HCT116 (cell line): Measurements from ENCODE around the gene TMEM178B. TPM values are rescaled to one million over a fixed set of nuclear protein-coding genes. Genes with fewer than 3 reads are reported as not detected.

ENCODE experiments used
- ATAC-seq: fragments of 200-7000 bp; cut with Tn5 transposase; 2 replicates; pipeline ENCODE4 v1.9.1; 2020; ENCODE audit warnings: mild to moderate bottlenecking, moderate library complexity
- BruUV-seq: library from RNA; stranded (reverse); fragments of 400-500 nt; replicated peaks from 2 replicates; lab custom pipeline; 2021; lab: Mats Ljungman, UMichigan
- CTCF ChIA-PET: fragments of 300-600 bp; sonication (Branson Sonifier 250); formaldehyde crosslinking; loops from one replicate; lab custom pipeline; 2021; ENCODE audit warnings: antibody characterized with exemption; lab: Charles Lee
- POLR2A ChIA-PET: fragments of 300-600, 350-600 bp; sonication (Branson Sonifier 250); formaldehyde crosslinking; loops from one replicate; lab custom pipeline; 2021; ENCODE audit warnings: antibody characterized with exemption; lab: Charles Lee
- RAD21 ChIA-PET, 2 experiments: fragments of 300-600 bp; sonication (Branson Sonifier 250); formaldehyde crosslinking; loops; one replicate each; lab custom pipeline; 2023; ENCODE audit warnings: low total read pairs in 2 of 2; ENCODE audit not compliant: uncharacterized antibody in 2 of 2, unreplicated experiment in 2 of 2, low non-redundant PET in 1 of 2; lab: Charles Lee
- DNase-seq: peaks from one replicate; pipeline ENCODE4 v3.0.0-alpha.2; 2010; ENCODE audit warnings: low read depth, low spot score
- H2AFZ ChIP-seq: fragments of 200-600 bp; shearing (Covaris generic), sonication (generic); 2 replicates; pipeline ENCODE4 v1.6.1; 2017; ENCODE audit warnings: low read depth, mixed run types, mixed read lengths, antibody characterized with exemption, low read length; ENCODE audit not compliant: poor library complexity, severe bottlenecking
- H3K27ac ChIP-seq: 2 replicates; pipeline ENCODE4 v1.5.1; 2012; ENCODE audit warnings: low read depth, low read length
- H3K27me3 ChIP-seq: fragments of 200-600 bp; sonication (generic); 2 replicates; pipeline ENCODE4 v1.6.1; 2016; ENCODE audit warnings: mixed run types, low read length, mixed read lengths; ENCODE audit not compliant: insufficient read depth
- H3K36me3 ChIP-seq, 2 experiments: fragments of 200-500 bp in 1 of 2; fragments of 200-600 bp in 1 of 2; sonication (Bioruptor generic) in 1 of 2; sonication (generic) in 1 of 2; 2 replicates each; pipeline versions ENCODE4 v1.5.1 to v1.6.1; 2014 to 2016; ENCODE audit warnings: low read length in 2 of 2, inconsistent platforms in 1 of 2, mixed read lengths in 1 of 2, mixed run types in 1 of 2; ENCODE audit not compliant: insufficient read depth in 2 of 2, control insufficient read depth in 1 of 2
- H3K4me1 ChIP-seq, 2 experiments: fragments of 200-600 bp in 1 of 2; sonication (generic) in 1 of 2; 2 replicates each; pipeline versions ENCODE4 v1.5.1 to v1.6.1; 2012 to 2017; ENCODE audit warnings: low read length in 2 of 2, inconsistent platforms in 1 of 2, mild to moderate bottlenecking in 1 of 2, mixed read lengths in 1 of 2, mixed run types in 1 of 2, moderate library complexity in 1 of 2; ENCODE audit not compliant: insufficient read depth in 2 of 2, control insufficient read depth in 1 of 2
- H3K4me2 ChIP-seq: fragments of 200-600 bp; sonication (generic); 2 replicates; pipeline ENCODE4 v1.6.1; 2017; ENCODE audit warnings: mixed run types, low read length, mixed read lengths
- H3K4me3 ChIP-seq, 2 experiments: fragments of 200-600 bp in 1 of 2; sonication (generic) in 1 of 2; replicated peaks in 1 of 2; 2 replicates each; pipeline ENCODE4 v1.5.1; 2011 to 2016; ENCODE audit warnings: low read length in 2 of 2, control low read depth in 1 of 2, low read depth in 1 of 2, mild to moderate bottlenecking in 1 of 2, mixed read lengths in 1 of 2, mixed run types in 1 of 2
- H3K79me2 ChIP-seq: fragments of 200-600 bp; sonication (generic); 2 replicates; pipeline ENCODE4 v1.6.1; 2017; ENCODE audit warnings: mild to moderate bottlenecking, mixed run types, low read length, moderate library complexity, mixed read lengths; ENCODE audit not compliant: insufficient read depth
- H3K9ac ChIP-seq: fragments of 200-600 bp; sonication (generic); 2 replicates; pipeline ENCODE4 v1.6.1; 2016; ENCODE audit warnings: low read length, mixed read lengths
- H3K9me2 ChIP-seq: fragments of 200-600 bp; sonication (generic), shearing (Covaris generic); 2 replicates; pipeline ENCODE4 v1.6.1; 2017; ENCODE audit warnings: mixed run types, mild to moderate bottlenecking, moderate library complexity; ENCODE audit not compliant: insufficient read depth
- H3K9me3 ChIP-seq, 2 experiments: fragments of 200-500 bp in 1 of 2; fragments of 200-600 bp in 1 of 2; sonication (Bioruptor generic) in 1 of 2; sonication (generic) in 1 of 2; 2 replicates each; pipeline ENCODE4 v1.6.1; 2014 to 2017; ENCODE audit warnings: low read length in 2 of 2, mixed read lengths in 2 of 2, inconsistent platforms in 1 of 2, low read depth in 1 of 2, mild to moderate bottlenecking in 1 of 2, mixed run types in 1 of 2, moderate library complexity in 1 of 2; ENCODE audit not compliant: control insufficient read depth in 1 of 2, insufficient read depth in 1 of 2
- H4K20me1 ChIP-seq: fragments of 200-600 bp; sonication (generic), shearing (Covaris generic); 2 replicates; pipeline ENCODE4 v1.6.1; 2017; ENCODE audit warnings: mixed run types, mild to moderate bottlenecking, moderate library complexity; ENCODE audit not compliant: insufficient read depth
- ELF1 ChIP-seq: IDR thresholded peaks from 2 replicates; pipeline ENCODE4 v1.6.1; 2012; ENCODE audit warnings: low read depth, borderline replicate concordance
- EZH2 ChIP-seq: fragments of 200-600 bp; sonication (generic); IDR thresholded peaks from 2 replicates; pipeline ENCODE4 v1.6.1; 2017; ENCODE audit warnings: antibody characterized with exemption, mixed run types
- EZH2phosphoT487 ChIP-seq: fragments of 200-600 bp; IDR thresholded peaks from 2 replicates; pipeline ENCODE4 v1.6.1; 2018; ENCODE audit warnings: antibody characterized with exemption, borderline replicate concordance
- POLR2AphosphoS5 ChIP-seq: IDR thresholded peaks from 2 replicates; pipeline ENCODE4 v1.6.1; 2011; ENCODE audit warnings: mild to moderate bottlenecking, low read depth, low read length, moderate library complexity
- RAD21 ChIP-seq: IDR thresholded peaks from 2 replicates; pipeline ENCODE4 v1.6.1; 2012; ENCODE audit warnings: low read depth, mild to moderate bottlenecking
- ZNF274 ChIP-seq: fragments of 200-500 bp; sonication (Bioruptor generic); IDR thresholded peaks from 2 replicates; pipeline ENCODE4 v1.6.1; 2014; ENCODE audit warnings: mild to moderate bottlenecking, low read depth, low read length, inconsistent platforms
- intact Hi-C: fragments of 100-400 bp; cut with micrococcal nuclease; formaldehyde crosslinking; loops from 2 replicates; pipeline ENCODE4 v1.10.0; 2022
- total RNA-seq: library from RNA; stranded (reverse); gene quantifications from one replicate; pipeline ENCODE4 v1.2.1, GENCODE V29; 2021; ENCODE audit not compliant: unreplicated experiment
- TF ChIP-seq, protein P1 (sequence below): IDR thresholded peaks from 2 replicates; pipeline ENCODE4 v1.6.1; 2012

TMEM178B gene
- total RNA-seq, 1 experiment from 2014 or later, result 0.02 TPM

DNA sequence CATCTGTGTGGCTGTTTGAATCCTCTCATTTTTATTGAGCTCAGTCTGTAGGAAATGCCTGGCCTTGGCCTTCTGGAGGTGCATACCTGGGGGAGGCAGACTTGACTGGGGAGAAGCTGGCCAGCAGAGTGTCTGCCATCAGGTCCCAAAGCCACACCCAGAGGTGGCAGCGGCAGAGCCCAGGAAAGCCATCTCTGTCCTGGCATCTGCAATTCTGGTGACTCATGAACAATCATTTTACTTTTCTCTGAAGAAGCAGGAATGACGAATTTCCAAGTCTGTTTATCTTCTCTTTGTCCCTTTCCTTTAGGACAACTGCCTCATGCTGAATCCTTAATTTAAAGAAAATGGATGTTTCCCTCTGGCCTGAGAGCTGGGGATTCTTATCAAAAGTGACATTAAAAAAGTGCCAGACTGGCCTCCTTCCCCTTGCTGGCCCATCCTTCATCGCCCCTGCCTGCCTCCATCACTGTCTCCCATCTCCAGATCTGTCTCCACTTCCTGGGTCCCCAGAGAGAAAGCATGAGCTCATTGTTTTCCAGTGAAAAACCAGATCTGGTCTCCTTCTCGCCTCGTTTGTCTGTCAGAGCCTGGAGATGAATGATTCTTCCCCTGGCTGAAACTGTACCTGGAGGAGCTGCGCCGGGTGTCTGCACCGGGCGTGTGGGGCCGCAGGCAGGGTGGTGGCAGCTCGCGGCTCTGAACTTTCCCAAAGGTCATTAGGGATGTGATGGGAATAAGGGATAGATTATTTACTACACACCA is 124.5 kb downstream of the TMEM178B start:
- no peaks in the 10 kb centered on the region for H4K20me1 ChIP-seq
- H3K9me3 ChIP-seq, result no peaks in the 10 kb centered on the region
- no TSS peak for BruUV-seq
- CTCF ChIA-PET, result no interaction called here
- TF ChIP-seq ELF1, result no peak
- no peak for TF ChIP-seq ZNF274
- TF ChIP-seq EZH2, result no peak
- no peak for TF ChIP-seq RAD21
- TF ChIP-seq EZH2phosphoT487, result no peak
- no peak for TF ChIP-seq POLR2AphosphoS5
- TF ChIP-seq, protein P1, sequence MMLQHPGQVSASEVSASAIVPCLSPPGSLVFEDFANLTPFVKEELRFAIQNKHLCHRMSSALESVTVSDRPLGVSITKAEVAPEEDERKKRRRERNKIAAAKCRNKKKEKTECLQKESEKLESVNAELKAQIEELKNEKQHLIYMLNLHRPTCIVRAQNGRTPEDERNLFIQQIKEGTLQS, result no peak
- no peak overlapping the region for H2AFZ ChIP-seq
- H3K27me3 ChIP-seq, result peaks cover 31% of the 10 kb centered on the region
- DNase-seq (no peak), ATAC-seq (peak; percentile 32; the same call in 1 of the 2 replicates)
- POLR2A ChIA-PET, result no interaction called here
- no peak overlapping the region for H3K27ac ChIP-seq
- H3K4me2 ChIP-seq, result no peak overlapping the region
- H3K79me2 ChIP-seq, result no peaks in the 10 kb centered on the region
- H3K9ac ChIP-seq, result no peak overlapping the region
- intact Hi-C loops, result no loop called here
- no peaks in the 10 kb centered on the region for H3K36me3 ChIP-seq
- RAD21 ChIA-PET, result no interaction called here
- H3K9me2 ChIP-seq, result no peaks in the 10 kb centered on the region
- no peak overlapping the region for H3K4me3 ChIP-seq
- no peaks in the 10 kb centered on the region; a peak in 1 of 4 replicates for H3K4me1 ChIP-seq
